IPS DF 6.9 (cell line): ENCODE results near the gene CRTC3.

Source experiments
- DNase-seq: peaks from one replicate; pipeline ENCODE4 v3.0.0-alpha.2; 2013; ENCODE audit warnings: low read depth, low spot score
- H3K27ac ChIP-seq: one replicate; pipeline ENCODE4 v1.5.1; 2013; ENCODE audit warnings: low read length, control low read depth
- H3K27me3 ChIP-seq: 2 replicates; pipeline ENCODE4 v1.6.1; 2013; ENCODE audit warnings: mild to moderate bottlenecking, low read length; ENCODE audit not compliant: control insufficient read depth, insufficient read depth
- H3K36me3 ChIP-seq: 2 replicates; pipeline ENCODE4 v1.6.1; 2013; ENCODE audit warnings: low read length; ENCODE audit not compliant: control insufficient read depth, insufficient read depth
- H3K4me1 ChIP-seq: 2 replicates; pipeline ENCODE4 v1.6.1; 2013; ENCODE audit warnings: low read length; ENCODE audit not compliant: control insufficient read depth, insufficient read depth
- H3K4me3 ChIP-seq: 2 replicates; pipeline ENCODE4 v1.5.1; 2013; ENCODE audit warnings: mild to moderate bottlenecking, low read length
- H3K9me3 ChIP-seq: 2 replicates; pipeline ENCODE4 v1.6.1; 2013; ENCODE audit warnings: low read length, inconsistent platforms; ENCODE audit not compliant: control insufficient read depth, insufficient read depth
- WGBS: extraction: QIAGEN DNeasy Blood & Tissue Kit; methylation state at CpG from one replicate; pipeline ENCODE4 v1.1.7; 2013; ENCODE audit warnings: mixed read lengths, missing lambda C conversion rate; ENCODE audit not compliant: insufficient read length, insufficient coverage; 5-methylcytosine and 5-hydroxymethylcytosine counted together

CRTC3 gene

DNA sequence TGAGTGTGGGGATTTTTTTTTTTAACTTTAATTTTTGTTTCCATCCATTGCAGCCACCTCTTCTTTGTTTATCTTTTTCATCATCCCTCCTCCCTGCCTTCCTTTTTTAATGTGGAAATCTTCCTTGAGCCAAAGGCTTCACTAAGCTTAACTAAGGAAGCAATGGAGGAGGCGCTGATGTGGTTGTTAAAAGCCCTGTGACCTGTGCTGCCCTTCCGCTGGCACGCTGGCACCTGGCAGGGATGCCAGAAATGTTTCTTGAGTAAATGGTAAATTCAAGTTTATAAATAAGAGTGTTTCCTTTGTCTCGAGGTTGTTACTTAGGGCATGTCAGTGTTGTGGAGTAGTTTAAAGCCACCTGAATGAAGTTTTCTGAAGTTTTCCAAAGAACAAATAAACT, 69.4 kb downstream of the CRTC3 start:
- Histone ChIP-seq H3K36me3 (no peaks in the 10 kb centered on the region), H3K4me3 (no peak overlapping the region), H3K27ac (no peak overlapping the region), H3K4me1 (peaks cover 3% of the 10 kb centered on the region), H3K27me3 (no peaks in the 10 kb centered on the region), H3K9me3 (no peaks in the 10 kb centered on the region)
- WGBS, result no CpG with 5 or more reads among the region's 4 CpGs
- DNase-seq, result no peak

DNA sequence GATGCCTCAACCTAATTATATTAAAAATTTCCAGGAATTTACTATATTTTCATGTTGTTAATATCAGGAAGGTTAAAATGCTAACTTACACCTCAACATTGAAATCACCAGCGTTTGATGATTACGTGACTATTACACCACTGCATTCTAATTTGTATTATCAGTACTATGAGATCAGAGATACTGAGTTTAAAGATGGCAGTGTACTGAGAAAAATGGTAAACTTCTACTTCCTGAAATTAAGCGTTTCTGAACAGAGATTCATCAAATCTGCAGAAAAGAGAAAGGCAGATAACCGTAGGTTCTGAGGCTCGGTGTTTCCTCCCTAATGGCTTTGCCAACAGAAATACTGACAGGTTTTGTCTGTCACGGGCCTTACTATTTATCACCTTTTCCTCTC, 69.9 kb downstream of the CRTC3 start:
- no peaks in the 10 kb centered on the region for H3K9me3 ChIP-seq
- H3K27ac ChIP-seq, result no peak overlapping the region
- no peak for DNase-seq
- H3K4me1 ChIP-seq, result peaks cover under 1% of the 10 kb centered on the region; the same call in 1 of the 2 replicates
- H3K4me3 ChIP-seq, result no peak overlapping the region
- no CpG with 5 or more reads among the region's 6 CpGs for WGBS
- no peaks in the 10 kb centered on the region for H3K36me3 ChIP-seq
- no peaks in the 10 kb centered on the region for H3K27me3 ChIP-seq

DNA sequence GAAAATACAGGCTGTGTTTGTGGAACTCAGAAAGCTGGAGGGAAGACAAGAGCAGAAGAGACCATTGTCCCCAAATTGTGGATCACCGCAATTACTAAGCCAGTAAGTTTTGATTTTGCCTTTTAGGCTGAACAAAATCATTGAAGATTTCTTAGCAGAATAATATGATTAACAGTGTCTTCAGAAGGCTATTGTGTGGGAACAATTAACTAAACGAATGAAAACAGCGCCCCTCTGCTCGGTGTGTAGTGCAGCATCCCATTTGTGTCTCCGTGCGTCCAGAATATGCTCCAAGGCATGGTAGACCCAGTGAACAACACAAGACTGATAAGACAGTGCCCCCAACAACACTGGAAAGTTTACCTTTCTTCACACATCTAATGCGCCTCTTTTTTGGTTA, 71.2 kb downstream of the CRTC3 start:
- Histone ChIP-seq H3K27ac (no peak overlapping the region), H3K36me3 (no peaks in the 10 kb centered on the region), H3K4me3 (no peak overlapping the region), H3K4me1 (no peaks in the 10 kb centered on the region), H3K9me3 (no peaks in the 10 kb centered on the region), H3K27me3 (no peaks in the 10 kb centered on the region)
- no peak for DNase-seq
- WGBS, result no CpG with 5 or more reads among the region's 7 CpGs

DNA sequence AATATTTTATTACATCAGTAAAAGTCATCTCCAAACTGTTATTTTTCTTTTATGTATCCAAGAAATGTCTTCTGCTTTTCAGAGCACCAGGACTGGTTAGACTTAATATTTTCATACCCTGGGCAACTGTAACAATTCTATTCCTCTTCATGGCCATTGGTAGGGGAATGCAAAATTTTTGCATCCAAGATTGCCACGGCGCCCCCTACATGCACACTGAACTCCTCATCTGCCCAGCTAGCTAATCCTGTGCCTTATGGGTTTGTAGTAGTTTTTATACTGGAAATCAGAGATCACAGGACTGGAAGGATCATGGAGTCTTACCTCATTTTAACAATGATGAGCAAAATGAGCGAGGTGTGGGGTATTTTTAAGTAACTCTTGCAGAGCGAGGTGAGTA, 74.2 kb downstream of the CRTC3 start:
- no peaks in the 10 kb centered on the region for H3K9me3 ChIP-seq
- H3K36me3 ChIP-seq, result no peaks in the 10 kb centered on the region
- no peaks in the 10 kb centered on the region for H3K27me3 ChIP-seq
- no peak overlapping the region for H3K4me3 ChIP-seq
- no CpG with 5 or more reads among the region's 4 CpGs for WGBS
- H3K27ac ChIP-seq, result no peak overlapping the region
- DNase-seq, result no peak
- peaks cover 7% of the 10 kb centered on the region; the same call in 1 of the 2 replicates for H3K4me1 ChIP-seq

DNA sequence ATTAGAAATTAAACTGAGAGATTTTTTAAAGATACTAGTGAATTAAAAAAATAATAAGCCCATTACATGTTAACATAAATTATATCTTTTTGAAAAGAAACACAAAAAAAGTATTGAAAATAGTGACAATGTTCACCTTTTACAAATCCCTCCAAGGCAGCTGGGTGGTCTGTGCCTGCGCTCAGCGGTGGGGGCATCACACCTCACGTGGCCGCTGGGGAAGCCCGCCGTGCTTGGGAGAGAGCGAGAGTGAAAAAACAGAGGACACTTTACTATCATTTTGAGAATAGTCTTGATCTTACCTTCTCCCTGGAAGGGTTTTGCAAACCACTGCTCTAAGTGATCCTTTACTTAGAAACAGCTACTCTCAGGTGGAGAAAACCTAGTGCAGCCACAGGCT, 76.9 kb downstream of the CRTC3 start:
- WGBS, result no CpG with 5 or more reads among the region's 7 CpGs
- Histone ChIP-seq H3K4me3 (no peak overlapping the region), H3K4me1 (peaks cover 8% of the 10 kb centered on the region), H3K36me3 (no peaks in the 10 kb centered on the region), H3K9me3 (no peaks in the 10 kb centered on the region), H3K27ac (no peak overlapping the region), H3K27me3 (no peaks in the 10 kb centered on the region)
- DNase-seq, result no peak

DNA sequence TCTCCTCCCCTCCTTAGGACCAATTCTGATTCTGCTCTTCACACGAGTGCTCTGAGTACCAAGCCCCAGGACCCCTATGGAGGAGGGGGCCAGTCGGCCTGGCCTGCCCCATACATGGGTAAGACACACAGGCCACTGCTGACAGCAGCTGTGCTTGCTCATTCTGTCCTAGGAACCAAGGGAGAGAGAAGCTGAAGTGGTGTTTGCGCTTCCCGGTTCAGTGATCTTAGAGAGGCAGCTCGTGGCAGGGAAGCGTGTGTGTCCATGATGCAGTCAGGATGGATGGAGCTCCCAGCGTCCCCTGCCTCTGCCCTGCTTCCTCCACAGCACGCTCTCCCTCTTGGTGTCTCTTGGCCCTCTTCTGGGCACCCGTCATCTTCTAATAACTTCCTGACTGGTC, 77.6 kb downstream of the CRTC3 start:
- Histone ChIP-seq H3K36me3 (no peaks in the 10 kb centered on the region), H3K27me3 (no peaks in the 10 kb centered on the region), H3K9me3 (no peaks in the 10 kb centered on the region), H3K4me1 (peaks cover 8% of the 10 kb centered on the region), H3K27ac (no peak overlapping the region), H3K4me3 (no peak overlapping the region)
- no peak for DNase-seq
- WGBS, result no CpG with 5 or more reads among the region's 9 CpGs

DNA sequence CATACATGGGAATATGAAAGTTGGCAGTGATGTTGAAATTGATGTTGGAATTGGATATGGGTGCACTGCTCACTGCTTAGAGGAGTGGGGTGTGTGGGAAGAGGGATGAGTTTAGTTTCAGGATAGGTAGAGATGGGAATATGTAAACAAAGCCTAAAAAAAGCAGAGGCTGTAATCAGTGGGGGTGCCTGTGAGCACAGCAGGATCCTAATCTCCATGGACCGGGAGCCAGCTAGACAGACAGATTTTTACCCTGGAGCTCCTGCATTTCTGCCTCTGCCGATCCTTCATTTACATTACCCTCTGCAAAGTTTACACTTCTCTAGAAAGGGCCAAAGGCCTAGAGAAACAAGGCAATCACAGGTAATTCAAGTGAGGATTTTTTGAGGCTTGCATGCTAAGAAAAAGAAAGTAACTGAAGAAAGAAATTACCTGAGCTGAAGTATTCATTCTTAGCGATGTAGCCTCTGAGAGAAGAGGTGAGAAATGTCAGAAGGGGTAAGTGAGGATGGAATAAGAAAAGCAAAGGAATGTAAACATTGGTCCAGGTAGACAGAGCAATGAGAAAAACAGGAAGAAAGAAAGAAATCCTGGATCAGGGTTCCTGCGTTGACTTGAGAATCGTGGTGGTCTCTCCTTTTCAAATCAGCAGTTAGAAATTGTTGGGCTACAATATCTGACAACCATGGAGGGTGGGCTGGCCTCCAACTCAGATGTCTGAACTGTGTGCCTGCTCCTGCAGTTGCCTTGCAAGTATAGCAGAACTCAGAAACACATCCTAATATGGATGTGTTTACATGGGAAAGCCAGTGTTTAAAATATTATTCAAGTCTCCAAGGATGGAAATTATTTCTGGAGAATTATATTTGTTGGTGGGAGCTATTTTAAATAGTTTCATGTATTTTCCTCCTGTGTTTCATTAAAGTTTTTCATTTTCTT, 79.8 kb downstream of the CRTC3 start:
- WGBS, result no CpG with 5 or more reads among the region's 5 CpGs
- H3K36me3 ChIP-seq, result no peaks in the 10 kb centered on the region
- H3K27ac ChIP-seq, result no peak overlapping the region

DNA sequence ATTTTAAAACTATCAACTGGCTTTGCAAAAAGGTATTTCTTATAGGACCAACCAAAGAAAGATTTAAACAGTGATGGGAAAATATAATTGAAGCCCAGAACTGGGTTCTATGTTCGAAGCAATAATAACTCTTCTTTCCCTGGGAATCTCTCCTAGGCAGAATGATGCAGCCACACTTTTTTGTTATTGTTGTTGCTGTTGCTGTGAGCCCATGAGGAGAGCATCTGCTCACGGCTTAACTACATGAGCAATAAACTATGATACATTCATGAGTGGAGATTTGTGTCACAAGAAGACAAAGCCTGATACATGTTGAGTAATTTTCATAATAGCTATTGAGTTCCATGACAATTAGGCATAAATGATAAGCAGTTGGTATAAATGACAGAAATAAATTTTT, 80.5 kb downstream of the CRTC3 start:
- DNase-seq, result no peak
- Histone ChIP-seq H3K9me3 (no peaks in the 10 kb centered on the region), H3K27ac (no peak overlapping the region), H3K36me3 (no peaks in the 10 kb centered on the region), H3K4me3 (no peak overlapping the region), H3K27me3 (no peaks in the 10 kb centered on the region), H3K4me1 (peaks cover 8% of the 10 kb centered on the region)
- WGBS, result no CpG with 5 or more reads among the region's 2 CpGs

More for the DNA sequence above, 79.8 kb downstream of the CRTC3 start:
- Histone ChIP-seq H3K4me3 (no peak overlapping the region), H3K4me1 (peaks cover 8% of the 10 kb centered on the region), H3K27me3 (no peaks in the 10 kb centered on the region), H3K9me3 (no peaks in the 10 kb centered on the region)
- DNase-seq, result no peak

DNA sequence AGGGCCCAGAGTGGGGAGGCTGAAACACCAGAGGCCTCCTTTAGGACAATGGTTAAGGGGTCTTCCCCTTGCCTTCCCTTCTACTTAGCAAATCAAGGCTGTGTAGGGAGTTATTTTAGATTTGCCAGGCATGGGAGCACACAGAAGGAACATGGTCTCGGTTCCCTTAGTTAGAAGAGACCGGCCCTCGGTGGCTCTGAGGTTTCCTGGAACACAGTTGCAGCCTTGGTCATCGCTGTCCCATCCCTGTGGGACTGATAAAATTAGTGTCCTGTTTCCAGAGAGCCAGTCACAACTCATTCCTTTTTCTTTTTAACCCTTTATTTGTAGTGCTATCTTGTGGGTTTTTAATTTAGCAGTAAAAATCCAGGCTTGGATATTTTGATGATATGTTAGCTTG, 81.4 kb downstream of the CRTC3 start:
- WGBS, result no CpG with 5 or more reads among the region's 4 CpGs
- no peaks in the 10 kb centered on the region for H3K36me3 ChIP-seq
- no peak overlapping the region for H3K27ac ChIP-seq
- no peaks in the 10 kb centered on the region for H3K27me3 ChIP-seq
- H3K4me3 ChIP-seq, result no peak overlapping the region
- no peak for DNase-seq
- peaks cover 8% of the 10 kb centered on the region for H3K4me1 ChIP-seq
- no peaks in the 10 kb centered on the region for H3K9me3 ChIP-seq

DNA sequence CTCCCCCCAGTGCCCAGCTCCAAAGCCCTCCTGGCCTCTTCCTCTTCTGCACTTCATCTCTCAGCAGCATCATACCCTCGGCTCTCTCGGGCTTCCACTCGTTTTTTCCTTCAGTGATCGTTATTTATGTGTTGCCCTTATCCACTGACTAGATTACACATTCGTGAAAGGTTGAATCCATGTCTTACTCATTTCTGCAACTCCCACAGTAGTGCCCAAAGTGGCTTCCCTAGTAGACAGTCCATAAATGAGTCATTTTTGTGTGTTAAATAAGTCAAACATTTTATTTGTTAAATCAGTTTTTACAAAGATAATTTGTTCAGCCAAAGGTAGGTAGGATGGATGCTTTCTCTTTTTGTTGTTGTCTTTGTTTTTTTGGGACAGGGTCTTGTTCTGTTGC, 87.4 kb downstream of the CRTC3 start:
- no peaks in the 10 kb centered on the region for H3K9me3 ChIP-seq
- WGBS, result no CpG with 5 or more reads among the region's 5 CpGs
- H3K36me3 ChIP-seq, result no peaks in the 10 kb centered on the region
- H3K4me3 ChIP-seq, result no peak overlapping the region
- H3K4me1 ChIP-seq, result no peaks in the 10 kb centered on the region
- no peak for DNase-seq
- H3K27ac ChIP-seq, result no peak overlapping the region
- no peaks in the 10 kb centered on the region for H3K27me3 ChIP-seq

DNA sequence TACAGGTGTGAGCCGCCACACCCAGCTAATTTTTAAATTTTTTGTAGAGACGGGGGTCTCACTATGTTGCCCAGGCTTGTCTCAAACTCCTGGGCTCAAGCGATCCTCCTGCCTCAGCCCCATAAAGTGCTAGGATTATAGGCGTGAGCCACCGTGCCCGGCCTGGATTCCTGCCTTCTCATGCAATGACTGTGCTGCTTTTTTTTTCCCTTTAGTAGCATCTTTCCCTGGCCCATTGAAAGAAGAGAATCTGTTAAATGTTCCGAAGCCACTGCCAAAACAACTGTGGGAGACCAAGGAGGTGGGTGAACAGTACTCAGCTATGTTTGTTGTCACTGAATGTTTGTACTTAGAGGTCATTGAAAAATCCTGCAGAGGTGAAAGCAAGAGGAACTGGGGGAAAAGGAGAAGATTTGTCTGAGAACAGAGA, 88.0 kb downstream of the CRTC3 start:
- no peak for DNase-seq
- Histone ChIP-seq H3K27ac (no peak overlapping the region), H3K27me3 (no peaks in the 10 kb centered on the region), H3K9me3 (no peaks in the 10 kb centered on the region), H3K4me1 (no peaks in the 10 kb centered on the region), H3K4me3 (no peak overlapping the region), H3K36me3 (no peaks in the 10 kb centered on the region)
- no CpG with 5 or more reads among the region's 7 CpGs for WGBS
